ENCODE results near the gene PERM1.

GRCh38 chr1:998745-998994 lies 16.8 kb upstream of the PERM1 start:
- TF ChIP-seq EZH2 (IDR thresholded peaks at IDR 0.05; ENCODE audit: insufficient read depth, poor library complexity, severe bottlenecking): no peak
- no peak for TF ChIP-seq EZH2phosphoT487 (IDR thresholded peaks at IDR 0.05; ENCODE audit: insufficient read depth, low read depth)

Measured in GM23248 (cell line).